Astrocyte of the cerebellum (primary cell): Measurements from ENCODE around the gene CTSH.
"Not testable (repeated sequence)": the region's sequence is repeated elsewhere in the genome, so short reads cannot be mapped to it uniquely, and the experiment has no call there.

Experiments used
- DNase-seq: peaks from one replicate; pipeline ENCODE4 v3.0.0-alpha.2; 2011; ENCODE audit warnings: low read depth
- H3K4me3 ChIP-seq: 2 replicates; pipeline ENCODE4 v1.5.1; 2011; ENCODE audit warnings: mild to moderate bottlenecking, low read depth, low read length, moderate library complexity
- CTCF ChIP-seq: IDR thresholded peaks from 2 replicates; pipeline ENCODE4 v1.5.1; 2012; ENCODE audit warnings: low read length, low read depth, moderate library complexity, mild to moderate bottlenecking; ENCODE audit errors: missing control alignments
- in situ Hi-C: cut with HindIII; loops from 2 replicates; pipeline ENCODE4 v1.10.0; 2017; ENCODE audit warnings: low sequenced_read_pairs

The CTSH gene

GRCh38 chr15:78929536-78930264, 15.1 kb downstream of the CTSH start:
- no peak for TF ChIP-seq CTCF
- no peak overlapping the region for H3K4me3 ChIP-seq
- no peak for DNase-seq
- in situ Hi-C loops: no loop called here

- DNase-seq: no peak
- H3K4me3 ChIP-seq: no peak overlapping the region
- in situ Hi-C loops: no loop called here
- TF ChIP-seq CTCF: no peak
Measured at GRCh38 chr15:78928616-78929093, 16.2 kb downstream of the CTSH start.

- DNase-seq, H3K4me3 ChIP-seq, in situ Hi-C loops: not testable (repeated sequence)
Measured at GRCh38 chr15:78928176-78928575, 16.7 kb downstream of the CTSH start.

GRCh38 chr15:78927077-78927790, 17.6 kb downstream of the CTSH start:
- no peak overlapping the region for H3K4me3 ChIP-seq
- DNase-seq: no peak
- TF ChIP-seq CTCF: no peak
- in situ Hi-C loops: no loop called here

GRCh38 chr15:78925956-78926743, 18.7 kb downstream of the CTSH start:
- TF ChIP-seq CTCF: no peak
- no peak for DNase-seq

GRCh38 chr15:78925076-78925624, 19.7 kb downstream of the CTSH start:
- TF ChIP-seq CTCF: no peak
- in situ Hi-C loops: no loop called here
- no peak for DNase-seq
- no peak overlapping the region for H3K4me3 ChIP-seq

More at GRCh38 chr15:78925956-78926743, 18.7 kb downstream of the CTSH start:
- in situ Hi-C loops: no loop called here
- H3K4me3 ChIP-seq: no peak overlapping the region
